ENCODE data around the gene NUTM2F. TPM values are rescaled to one million over a fixed set of nuclear protein-coding genes. Genes with fewer than 3 reads are reported as not detected.
"Not testable (repeated sequence)": the region's sequence is repeated elsewhere in the genome, so short reads cannot be mapped to it uniquely, and the experiment has no call there.

Gene NUTM2F
- polyA plus RNA-seq = not detected
- long read RNA-seq, donor 1 = 0 reads
- long read RNA-seq, donor 2 = 0 reads
- long read RNA-seq, donor 3 = 0 reads
- long read RNA-seq, donor 4 = 0 reads
- long read RNA-seq, donor 5 = 0 reads
- long read RNA-seq, donor 6 = 0 reads
- long read RNA-seq, donor 7 = 0 reads
- long read RNA-seq, donor 8 = 0 reads
- long read RNA-seq, donor 9 = 0 reads
- long read RNA-seq, donor 10 = 0 reads
- long read RNA-seq, donor 11 = 0 reads

GRCh38 chr9:94328544-94328943 is at the start of gene NUTM2F:
NUTM2F (minus strand) TSS chr9:94328644; CDS start chr9:94328623, 21 bp downstream.
- H3K4me3 ChIP-seq (ENCODE audit: low read length); H3K27me3 ChIP-seq (ENCODE audit: control insufficient read depth, insufficient read depth, low read length); H3K27ac ChIP-seq (ENCODE audit: low read length); H3K4me1 ChIP-seq (ENCODE audit: control insufficient read depth, insufficient read depth, low read length); H3K9me3 ChIP-seq (ENCODE audit: control insufficient read depth, low read depth, low read length); DNase-seq; H3K36me3 ChIP-seq (ENCODE audit: control insufficient read depth, insufficient read depth, low read length): not testable (repeated sequence)
- WGBS (ENCODE audit: insufficient coverage, low lambda C conversion rate) = no CpG with 5 or more reads among the region's 5 CpGs

GRCh38 chr9:94375197-94375596 is 46.8 kb upstream of the NUTM2F start:
- H3K27ac ChIP-seq (ENCODE audit: low read length) = peak overlapping the region; percentile 23
- peak in 1 of 2 donors; percentile 14 for DNase-seq

GRCh38 chr9:94374176-94375056 is 46.0 kb upstream of the NUTM2F start:
- no CpG with 5 or more reads among the region's 106 CpGs for WGBS (ENCODE audit: insufficient coverage, low lambda C conversion rate)
- not testable (repeated sequence) for H3K9me3 ChIP-seq (ENCODE audit: control insufficient read depth, low read depth, low read length); H3K27me3 ChIP-seq (ENCODE audit: control insufficient read depth, insufficient read depth, low read length); H3K36me3 ChIP-seq (ENCODE audit: control insufficient read depth, insufficient read depth, low read length); H3K4me1 ChIP-seq (ENCODE audit: control insufficient read depth, insufficient read depth, low read length)
- peak overlapping the region; percentile 74 for H3K27ac ChIP-seq (ENCODE audit: low read length)
- peak; percentile 88 to 94 for DNase-seq
- H3K4me3 ChIP-seq (ENCODE audit: low read length) = peak overlapping the region; percentile 54

More at GRCh38 chr9:94375197-94375596, 46.8 kb upstream of the NUTM2F start:
- not testable (repeated sequence) for H3K27me3 ChIP-seq (ENCODE audit: control insufficient read depth, insufficient read depth, low read length); H3K36me3 ChIP-seq (ENCODE audit: control insufficient read depth, insufficient read depth, low read length); H3K4me1 ChIP-seq (ENCODE audit: control insufficient read depth, insufficient read depth, low read length); H3K9me3 ChIP-seq (ENCODE audit: control insufficient read depth, low read depth, low read length)
- WGBS (ENCODE audit: insufficient coverage, low lambda C conversion rate) = no CpG with 5 or more reads among the region's 19 CpGs
- H3K4me3 ChIP-seq (ENCODE audit: low read length) = peak overlapping the region; percentile 43

- H3K9me3 ChIP-seq (ENCODE audit: control insufficient read depth, low read depth, low read length); H3K27me3 ChIP-seq (ENCODE audit: control insufficient read depth, insufficient read depth, low read length); DNase-seq; H3K4me1 ChIP-seq (ENCODE audit: control insufficient read depth, insufficient read depth, low read length); H3K36me3 ChIP-seq (ENCODE audit: control insufficient read depth, insufficient read depth, low read length): not testable (repeated sequence)
- H3K27ac ChIP-seq (ENCODE audit: low read length) = peak overlapping the region; percentile 74
- no CpG with 5 or more reads among the region's 11 CpGs for WGBS (ENCODE audit: insufficient coverage, low lambda C conversion rate)
- H3K4me3 ChIP-seq (ENCODE audit: low read length) = peak overlapping the region; percentile 54
Observed at GRCh38 chr9:94373779-94374175, 45.3 kb upstream of the NUTM2F start.

DNA sequence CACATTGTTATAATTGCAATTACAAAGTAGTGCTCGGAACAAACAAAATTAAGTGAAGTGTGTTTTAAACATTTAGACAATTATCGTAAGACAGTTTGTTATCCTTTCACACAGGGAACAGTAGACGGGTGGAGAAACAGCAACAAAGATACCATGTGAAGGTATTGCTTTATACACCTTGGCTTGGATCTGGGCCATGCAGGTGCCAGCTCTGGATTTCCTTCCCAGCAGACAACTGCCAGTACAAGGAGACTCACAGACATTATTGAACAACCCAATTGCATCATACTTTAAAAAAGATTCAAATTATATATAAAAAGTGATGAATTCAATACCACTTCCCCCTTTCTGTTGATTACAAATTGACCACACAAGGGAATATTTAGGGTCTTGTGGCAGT is 41.8 kb upstream of the NUTM2F start:
- not testable (repeated sequence) for H3K4me3 ChIP-seq (ENCODE audit: low read length); H3K9me3 ChIP-seq (ENCODE audit: control insufficient read depth, low read depth, low read length); H3K36me3 ChIP-seq (ENCODE audit: control insufficient read depth, insufficient read depth, low read length); H3K27ac ChIP-seq (ENCODE audit: low read length); H3K4me1 ChIP-seq (ENCODE audit: control insufficient read depth, insufficient read depth, low read length); DNase-seq; H3K27me3 ChIP-seq (ENCODE audit: control insufficient read depth, insufficient read depth, low read length)
- no CpG with 5 or more reads among the region's 3 CpGs for WGBS (ENCODE audit: insufficient coverage, low lambda C conversion rate)

DNA sequence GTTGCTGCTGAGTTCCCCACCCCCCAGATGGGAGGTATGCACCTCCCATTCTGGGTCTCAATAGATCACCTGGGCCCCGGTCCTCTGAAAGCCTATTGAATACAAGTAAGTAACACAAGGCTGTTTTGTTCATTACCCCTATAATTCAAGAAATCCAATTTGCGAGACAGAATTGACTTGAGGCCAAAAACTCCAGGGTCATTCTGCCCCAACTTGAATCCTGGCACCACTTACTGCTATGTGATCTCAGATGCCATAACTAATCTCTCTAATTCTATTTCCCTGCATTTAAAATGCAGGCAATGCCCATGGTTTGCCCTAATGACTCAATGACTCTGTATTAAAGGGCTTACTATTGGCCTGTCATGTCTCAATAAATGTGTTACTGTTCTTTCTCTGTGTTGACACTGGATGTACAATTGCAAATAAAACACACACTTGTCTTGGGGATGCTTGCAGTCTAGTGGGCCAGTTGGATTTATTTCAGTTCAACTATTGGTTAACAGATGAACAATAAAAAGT is 35.7 kb upstream of the NUTM2F start:
- H3K36me3 ChIP-seq (ENCODE audit: control insufficient read depth, insufficient read depth, low read length); H3K27me3 ChIP-seq (ENCODE audit: control insufficient read depth, insufficient read depth, low read length); H3K4me3 ChIP-seq (ENCODE audit: low read length); H3K9me3 ChIP-seq (ENCODE audit: control insufficient read depth, low read depth, low read length); H3K27ac ChIP-seq (ENCODE audit: low read length); H3K4me1 ChIP-seq (ENCODE audit: control insufficient read depth, insufficient read depth, low read length): not testable (repeated sequence)
- DNase-seq = peak in 1 of 2 donors; percentile 3
- WGBS (ENCODE audit: insufficient coverage, low lambda C conversion rate) = no CpG with 5 or more reads among the region's 2 CpGs

- DNase-seq; H3K27me3 ChIP-seq (ENCODE audit: control insufficient read depth, insufficient read depth, low read length); H3K36me3 ChIP-seq (ENCODE audit: control insufficient read depth, insufficient read depth, low read length); H3K27ac ChIP-seq (ENCODE audit: low read length); H3K4me3 ChIP-seq (ENCODE audit: low read length); H3K4me1 ChIP-seq (ENCODE audit: control insufficient read depth, insufficient read depth, low read length); H3K9me3 ChIP-seq (ENCODE audit: control insufficient read depth, low read depth, low read length): not testable (repeated sequence)
- no CpG with 5 or more reads among the region's 1 CpG for WGBS (ENCODE audit: insufficient coverage, low lambda C conversion rate)
Observed at GRCh38 chr9:94357158-94357557, 28.7 kb upstream of the NUTM2F start.

GRCh38 chr9:94351901-94352723 is 23.7 kb upstream of the NUTM2F start:
- H3K36me3 ChIP-seq (ENCODE audit: control insufficient read depth, insufficient read depth, low read length); H3K4me1 ChIP-seq (ENCODE audit: control insufficient read depth, insufficient read depth, low read length); H3K27me3 ChIP-seq (ENCODE audit: control insufficient read depth, insufficient read depth, low read length); H3K27ac ChIP-seq (ENCODE audit: low read length); H3K9me3 ChIP-seq (ENCODE audit: control insufficient read depth, low read depth, low read length); DNase-seq; H3K4me3 ChIP-seq (ENCODE audit: low read length): not testable (repeated sequence)
- no CpG with 5 or more reads among the region's 4 CpGs for WGBS (ENCODE audit: insufficient coverage, low lambda C conversion rate)

DNA sequence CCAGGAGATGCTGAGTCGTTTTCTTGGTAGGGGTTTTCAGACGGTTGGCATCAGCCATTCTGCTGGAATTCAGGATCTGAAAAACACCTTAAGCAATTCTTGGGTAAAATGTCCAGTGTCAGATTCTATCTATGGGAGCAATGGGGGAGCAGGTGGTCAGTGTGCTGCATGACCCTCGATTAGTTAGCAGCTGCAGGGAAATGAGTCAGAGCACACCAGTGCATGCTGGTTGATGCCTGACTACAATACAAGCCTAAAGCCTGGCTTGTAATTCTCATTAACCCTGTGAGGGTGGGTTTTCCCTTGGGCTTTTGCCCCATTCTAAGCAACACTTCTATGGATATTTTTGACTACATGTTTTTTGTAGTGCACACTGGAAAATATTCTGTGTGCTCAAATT is 20.3 kb upstream of the NUTM2F start:
- DNase-seq; H3K27ac ChIP-seq (ENCODE audit: low read length): not testable (repeated sequence)
- no CpG with 5 or more reads among the region's 3 CpGs for WGBS (ENCODE audit: insufficient coverage, low lambda C conversion rate)

DNA sequence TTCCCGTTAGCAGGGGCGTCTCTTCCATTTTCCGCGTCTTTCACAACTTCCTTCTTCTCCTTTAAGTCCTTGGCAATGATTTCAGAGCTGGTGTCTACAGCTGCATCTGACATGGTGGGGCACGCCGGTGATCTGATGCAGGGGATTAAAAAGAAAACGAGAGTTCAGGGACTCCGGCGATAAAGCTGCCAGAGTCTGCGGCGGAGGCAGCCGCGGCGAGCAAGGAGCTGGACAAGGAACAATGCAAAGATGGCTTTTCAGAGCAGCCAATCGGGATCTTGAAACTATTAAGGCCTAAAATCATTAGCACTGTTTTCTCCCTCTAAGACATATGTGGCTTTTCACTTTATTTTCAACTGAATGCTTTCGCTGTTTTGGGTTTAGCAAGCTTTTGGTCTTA is 19.0 kb upstream of the NUTM2F start:
- WGBS (ENCODE audit: insufficient coverage, low lambda C conversion rate) = 90% methylated on average over 2 of the region's 16 CpGs
- H3K9me3 ChIP-seq (ENCODE audit: control insufficient read depth, low read depth, low read length); H3K27ac ChIP-seq (ENCODE audit: low read length): not testable (repeated sequence)

More for the DNA sequence above, 20.3 kb upstream of the NUTM2F start:
- H3K36me3 ChIP-seq (ENCODE audit: control insufficient read depth, insufficient read depth, low read length); H3K27me3 ChIP-seq (ENCODE audit: control insufficient read depth, insufficient read depth, low read length); H3K4me3 ChIP-seq (ENCODE audit: low read length); H3K4me1 ChIP-seq (ENCODE audit: control insufficient read depth, insufficient read depth, low read length); H3K9me3 ChIP-seq (ENCODE audit: control insufficient read depth, low read depth, low read length): not testable (repeated sequence)

More for the DNA sequence above, 19.0 kb upstream of the NUTM2F start:
- DNase-seq; H3K27me3 ChIP-seq (ENCODE audit: control insufficient read depth, insufficient read depth, low read length); H3K36me3 ChIP-seq (ENCODE audit: control insufficient read depth, insufficient read depth, low read length); H3K4me1 ChIP-seq (ENCODE audit: control insufficient read depth, insufficient read depth, low read length); H3K4me3 ChIP-seq (ENCODE audit: low read length): not testable (repeated sequence)

Measured in large intestine (tissue), 12 donors.